ENCODE data around the gene MARCHF10.

DNA sequence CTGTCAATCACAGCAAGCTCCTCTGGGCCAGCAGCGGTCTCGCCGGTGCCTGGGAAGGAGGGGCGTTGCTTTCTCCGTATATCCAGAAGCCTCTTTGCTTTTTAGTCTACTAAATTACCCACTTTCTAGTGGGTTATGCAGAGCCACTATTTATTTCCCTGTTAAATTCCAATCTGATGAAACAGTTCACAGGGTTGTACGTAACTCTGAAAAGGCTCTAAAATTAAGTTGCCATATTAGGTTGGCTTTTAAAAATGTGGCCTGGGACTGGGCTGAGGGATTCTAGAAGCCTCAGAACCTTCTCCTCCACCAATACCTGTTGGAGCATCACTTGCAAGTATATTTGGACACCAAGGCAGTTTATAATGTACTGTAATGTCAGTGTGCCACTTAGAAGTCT lies 27.2 kb downstream of the MARCHF10 start:
- TF ChIP-seq, protein P1, sequence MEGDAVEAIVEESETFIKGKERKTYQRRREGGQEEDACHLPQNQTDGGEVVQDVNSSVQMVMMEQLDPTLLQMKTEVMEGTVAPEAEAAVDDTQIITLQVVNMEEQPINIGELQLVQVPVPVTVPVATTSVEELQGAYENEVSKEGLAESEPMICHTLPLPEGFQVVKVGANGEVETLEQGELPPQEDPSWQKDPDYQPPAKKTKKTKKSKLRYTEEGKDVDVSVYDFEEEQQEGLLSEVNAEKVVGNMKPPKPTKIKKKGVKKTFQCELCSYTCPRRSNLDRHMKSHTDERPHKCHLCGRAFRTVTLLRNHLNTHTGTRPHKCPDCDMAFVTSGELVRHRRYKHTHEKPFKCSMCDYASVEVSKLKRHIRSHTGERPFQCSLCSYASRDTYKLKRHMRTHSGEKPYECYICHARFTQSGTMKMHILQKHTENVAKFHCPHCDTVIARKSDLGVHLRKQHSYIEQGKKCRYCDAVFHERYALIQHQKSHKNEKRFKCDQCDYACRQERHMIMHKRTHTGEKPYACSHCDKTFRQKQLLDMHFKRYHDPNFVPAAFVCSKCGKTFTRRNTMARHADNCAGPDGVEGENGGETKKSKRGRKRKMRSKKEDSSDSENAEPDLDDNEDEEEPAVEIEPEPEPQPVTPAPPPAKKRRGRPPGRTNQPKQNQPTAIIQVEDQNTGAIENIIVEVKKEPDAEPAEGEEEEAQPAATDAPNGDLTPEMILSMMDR (conservative IDR thresholded peaks at IDR 0.05; ENCODE audit: low read depth, low read length): no peak
- TF ChIP-seq EZH2phosphoT487 (IDR thresholded peaks at IDR 0.05; ENCODE audit: borderline replicate concordance, low read length): no peak

Measured in PC-3 (cell line).